ENCODE data around the gene TFF1.

The TFF1 gene

DNA sequence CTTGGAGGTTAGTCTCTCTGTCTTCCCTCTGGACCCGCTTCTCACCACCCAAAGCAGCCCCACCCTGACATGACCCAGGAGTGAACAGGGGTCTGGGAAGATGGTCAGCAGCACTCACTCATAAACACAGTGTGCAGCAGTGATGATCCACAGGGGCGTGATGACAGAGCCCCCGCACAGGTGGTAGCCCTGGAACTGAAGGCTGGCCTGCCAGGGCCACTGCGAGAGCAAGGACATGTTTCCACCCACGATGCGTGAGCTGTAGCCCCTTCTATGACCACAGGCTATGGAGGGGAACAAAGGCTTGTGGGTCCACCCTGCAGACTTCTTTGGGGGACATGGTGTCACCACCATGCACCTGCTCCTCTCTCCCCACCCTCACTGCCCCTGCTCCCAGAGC, 16.6 kb upstream of the TFF1 start:
- no peak for DNase-seq (ENCODE audit: low read depth, low spot score)

GRCh38 chr21:42381347-42381984, 15.1 kb upstream of the TFF1 start:
- DNase-seq (ENCODE audit: low read depth, low spot score), result peak; percentile 34

GRCh38 chr21:42379426-42380215, 13.3 kb upstream of the TFF1 start:
- no peak for DNase-seq (ENCODE audit: low read depth, low spot score)

- no peak for DNase-seq (ENCODE audit: low read depth, low spot score)
Observed at GRCh38 chr21:42378418-42378817, 12.1 kb upstream of the TFF1 start.

GRCh38 chr21:42377951-42378340, 11.6 kb upstream of the TFF1 start:
- no peak for DNase-seq (ENCODE audit: low read depth, low spot score)

DNA sequence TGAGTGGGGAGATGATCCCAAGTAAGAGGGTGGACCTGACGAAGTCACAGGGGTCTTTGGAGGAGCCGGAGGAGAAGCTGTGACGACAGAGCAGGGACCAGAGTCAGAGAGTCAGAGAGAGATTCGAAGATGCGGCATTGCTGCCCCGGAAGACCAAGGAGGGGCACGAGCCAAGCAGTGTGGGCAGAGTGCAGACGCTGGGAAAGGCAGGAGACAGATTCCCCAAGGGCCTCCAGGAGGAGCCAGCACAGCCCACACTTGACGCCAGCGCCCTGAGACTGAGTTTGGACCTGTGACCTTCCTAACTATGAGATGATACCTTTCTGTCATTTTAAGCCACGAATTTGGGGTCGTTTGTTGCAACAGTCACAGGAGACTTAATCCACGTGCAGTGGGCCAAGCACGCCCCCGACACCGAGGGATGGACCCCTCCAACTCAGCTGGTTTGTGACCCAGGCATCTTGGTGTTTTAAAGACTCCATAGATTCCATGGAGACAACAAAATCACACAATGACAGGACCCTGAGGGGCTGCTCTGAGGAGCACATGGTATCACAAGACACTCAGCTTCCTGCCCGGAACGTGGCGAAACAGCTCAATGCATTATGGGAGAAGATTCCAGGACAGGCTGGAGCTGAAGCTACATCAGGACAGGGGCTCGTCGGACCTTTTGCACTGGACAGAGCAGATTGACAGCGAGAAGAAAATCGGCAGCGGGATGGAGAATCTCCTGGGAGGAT, 11.0 kb upstream of the TFF1 start:
- no peak for DNase-seq (ENCODE audit: low read depth, low spot score)

DNA sequence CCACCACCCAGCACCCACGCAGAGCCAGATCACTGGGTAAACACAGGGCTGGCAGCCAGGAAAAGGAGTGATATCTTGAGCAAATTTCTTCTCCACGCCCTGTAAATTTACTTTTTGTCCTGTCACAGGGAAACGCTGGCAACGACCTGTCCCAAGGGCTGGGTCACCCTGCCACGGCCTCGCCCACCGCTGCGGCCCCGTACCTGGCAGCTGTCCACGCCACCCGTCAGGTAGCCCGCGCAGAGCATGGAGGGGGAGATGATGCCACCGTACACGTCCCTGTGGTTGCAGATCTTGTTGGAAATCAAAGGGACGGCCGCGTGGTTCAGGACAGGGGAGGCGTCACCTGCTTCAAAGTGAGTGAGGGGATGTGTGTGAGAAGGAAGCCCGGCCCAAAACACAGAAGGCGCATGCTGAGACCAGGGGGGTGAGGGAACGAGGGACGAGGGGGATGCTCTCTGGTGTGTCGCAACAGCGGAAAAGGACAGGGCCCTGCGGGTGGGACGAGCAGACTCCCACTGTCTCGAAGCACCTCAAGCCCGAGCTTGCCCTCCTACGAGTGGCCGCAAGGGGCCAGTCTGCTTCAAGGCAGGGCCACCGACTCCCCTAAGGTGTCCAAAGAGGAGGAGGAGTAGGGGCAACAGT, 10.1 kb upstream of the TFF1 start:
- no peak for DNase-seq (ENCODE audit: low read depth, low spot score)

DNA sequence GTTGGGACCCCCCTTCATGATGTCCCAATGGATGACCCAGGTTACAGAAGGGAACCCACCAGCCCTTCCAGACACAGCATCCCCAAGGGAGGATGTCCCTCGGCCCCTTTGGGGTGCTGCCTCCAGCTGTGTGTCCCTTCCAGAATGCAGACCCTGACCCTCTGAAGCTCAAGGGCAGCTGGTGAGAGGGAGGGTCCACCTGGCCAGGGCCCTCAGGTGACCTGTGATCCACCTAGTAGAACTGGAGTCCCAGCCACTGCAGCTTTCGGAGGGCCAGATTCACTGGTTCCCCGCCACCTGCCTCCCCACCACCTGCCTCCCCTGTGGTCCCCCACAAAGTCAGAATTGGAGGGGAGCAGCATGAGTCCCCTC, 9.6 kb upstream of the TFF1 start:
- no peak for DNase-seq (ENCODE audit: low read depth, low spot score)

GRCh38 chr21:42375506-42375905, 9.2 kb upstream of the TFF1 start:
- DNase-seq (ENCODE audit: low read depth, low spot score), result no peak

DNA sequence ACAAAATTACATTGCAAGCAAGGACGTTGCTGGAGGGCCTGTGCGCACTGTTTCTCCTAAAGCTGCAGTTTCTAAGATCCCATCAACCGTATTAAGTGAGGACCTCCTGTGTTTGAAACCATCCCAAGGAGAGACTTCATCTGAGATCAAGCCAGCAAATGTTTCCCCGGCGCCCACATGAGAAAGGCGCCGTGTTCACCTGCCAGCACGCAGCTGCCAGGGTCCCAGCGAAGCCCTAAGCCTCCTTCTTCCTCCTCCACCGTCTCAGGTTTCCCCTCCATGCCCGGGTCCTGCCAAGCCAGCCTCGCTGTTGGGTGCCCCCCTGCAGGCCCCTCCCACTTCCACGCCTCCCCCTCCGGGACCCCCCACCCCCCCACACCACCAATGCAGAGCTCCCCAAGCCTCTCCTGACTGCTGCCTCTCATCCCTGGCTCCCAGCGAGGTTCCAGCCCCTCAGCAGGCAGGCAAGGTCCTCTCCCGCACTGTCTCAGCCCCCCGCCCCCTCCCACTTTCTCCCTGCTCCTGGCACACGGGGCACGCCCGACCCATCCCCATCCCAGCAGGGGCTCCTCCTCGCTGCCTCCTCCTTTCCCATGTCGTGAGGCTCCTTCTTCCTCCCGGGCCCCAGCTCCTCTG, 8.6 kb upstream of the TFF1 start:
- DNase-seq (ENCODE audit: low read depth, low spot score), result no peak

GRCh38 chr21:42374457-42374856, 8.1 kb upstream of the TFF1 start:
- DNase-seq (ENCODE audit: low read depth, low spot score), result no peak

DNA sequence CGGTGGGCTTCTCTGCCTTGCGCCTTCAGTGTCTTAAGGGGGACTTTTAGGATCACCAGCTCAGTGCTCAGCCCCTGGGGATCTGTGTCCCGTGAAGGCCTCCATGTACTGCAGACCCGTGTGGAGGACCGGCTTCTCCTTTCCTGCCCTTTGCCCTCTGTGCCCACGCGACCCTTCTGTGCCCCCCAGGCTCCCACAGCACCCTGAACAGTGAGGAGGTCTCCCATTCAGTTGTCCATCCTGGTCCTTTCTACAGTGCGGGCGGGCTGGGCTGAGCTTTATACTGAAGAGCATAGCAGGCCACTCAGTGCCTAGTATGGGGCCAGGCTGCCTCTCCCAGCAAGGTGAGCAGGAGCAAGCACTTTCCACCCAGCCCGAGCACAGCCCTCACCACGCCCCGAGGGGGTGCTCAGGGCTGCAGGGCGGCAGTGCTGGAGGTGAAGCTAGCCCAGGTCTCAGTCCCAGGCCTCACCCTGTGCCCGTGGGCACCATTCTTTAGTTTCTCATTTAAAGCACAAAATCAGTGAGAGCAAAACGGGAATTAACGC, 7.6 kb upstream of the TFF1 start:
- DNase-seq (ENCODE audit: low read depth, low spot score), result no peak

DNA sequence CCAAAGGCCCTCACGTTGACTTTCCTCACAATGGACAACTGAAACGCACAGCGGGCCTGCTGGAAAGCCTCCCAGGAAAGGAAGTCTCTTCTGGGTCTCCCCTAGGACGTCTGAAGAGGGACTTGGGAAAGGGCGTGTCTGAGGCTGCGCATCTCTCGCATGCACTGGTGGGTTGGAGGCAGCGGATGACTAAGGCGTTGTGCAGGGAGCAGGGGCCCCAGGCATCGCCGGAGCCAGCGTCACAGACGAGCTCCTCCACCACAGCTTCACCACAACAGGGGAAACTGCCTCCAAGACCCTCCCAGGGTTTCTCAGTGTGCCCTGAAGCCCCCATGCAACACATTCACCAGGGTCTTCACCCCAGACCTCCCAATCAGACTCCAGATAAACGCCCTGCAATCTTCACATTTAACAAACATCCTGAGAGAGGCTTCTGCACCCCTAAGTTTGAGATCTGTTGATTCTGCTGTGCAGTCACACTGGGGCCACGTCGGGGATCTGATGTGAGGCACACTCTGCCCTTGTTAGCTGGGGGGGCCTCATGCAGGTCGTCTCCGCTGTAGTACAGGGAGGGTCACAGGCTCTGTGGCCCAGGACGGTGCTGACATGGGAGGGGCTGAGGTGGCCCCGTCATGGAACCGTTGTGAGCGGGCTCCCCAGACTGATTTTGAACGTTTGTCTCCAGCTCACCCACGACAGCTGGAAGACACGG, 7.0 kb upstream of the TFF1 start:
- DNase-seq (ENCODE audit: low read depth, low spot score), result no peak

DNA sequence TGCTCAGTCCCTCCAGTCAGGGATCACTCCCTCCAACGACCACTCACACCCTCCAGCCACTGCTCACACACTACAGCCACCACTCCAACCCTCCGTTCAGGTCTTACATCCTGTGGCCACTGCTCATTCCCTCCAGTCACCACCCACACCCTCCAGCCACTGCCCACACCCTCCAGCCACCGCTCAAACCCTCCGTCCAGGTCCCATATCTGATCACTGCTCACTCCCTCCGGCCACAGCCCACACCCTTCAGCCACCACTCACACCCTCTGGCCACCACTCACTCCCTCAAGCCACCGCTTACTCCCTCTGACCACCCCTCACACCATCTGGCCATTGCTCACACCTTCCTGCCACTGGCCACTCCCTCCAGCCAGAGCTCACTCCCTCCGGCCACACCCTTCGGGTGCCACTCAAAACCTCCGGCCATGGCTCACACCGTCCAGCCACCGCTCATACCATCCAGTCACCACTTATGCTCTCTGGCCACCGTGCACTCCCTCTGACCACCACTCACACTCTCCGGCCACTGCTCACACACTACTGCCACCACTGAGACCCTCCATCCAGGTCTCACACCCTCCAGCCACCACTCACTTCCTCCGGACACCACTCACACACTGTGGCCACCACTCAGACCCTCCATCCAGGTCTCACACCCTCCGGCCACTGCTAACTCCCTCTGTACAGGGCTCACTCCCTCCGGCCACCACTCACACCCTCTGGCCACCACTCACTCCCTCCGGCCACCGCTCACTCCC, 4.7 kb upstream of the TFF1 start:
- DNase-seq (ENCODE audit: low read depth, low spot score), result no peak

DNA sequence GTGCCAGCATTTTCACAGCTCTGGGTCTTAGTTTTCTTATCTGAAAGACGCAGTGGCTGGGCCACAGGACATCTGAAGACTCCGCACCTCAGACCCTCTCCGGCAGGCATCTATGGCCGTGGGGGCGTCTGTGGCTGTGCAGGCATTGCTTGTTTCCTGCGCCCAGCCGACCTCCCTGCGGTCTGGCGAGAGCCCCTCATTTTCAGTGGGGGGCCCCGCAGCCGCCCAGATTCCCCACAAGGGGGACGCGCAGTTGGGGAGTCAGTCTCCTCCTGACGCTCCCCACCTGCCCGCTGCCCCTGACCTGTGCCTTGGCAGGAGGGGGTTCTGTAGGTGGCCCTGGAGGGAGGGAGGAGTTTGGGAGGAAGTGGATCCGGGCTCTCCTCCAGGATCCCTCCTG, 3.5 kb upstream of the TFF1 start:
- DNase-seq (ENCODE audit: low read depth, low spot score), result no peak

DNA sequence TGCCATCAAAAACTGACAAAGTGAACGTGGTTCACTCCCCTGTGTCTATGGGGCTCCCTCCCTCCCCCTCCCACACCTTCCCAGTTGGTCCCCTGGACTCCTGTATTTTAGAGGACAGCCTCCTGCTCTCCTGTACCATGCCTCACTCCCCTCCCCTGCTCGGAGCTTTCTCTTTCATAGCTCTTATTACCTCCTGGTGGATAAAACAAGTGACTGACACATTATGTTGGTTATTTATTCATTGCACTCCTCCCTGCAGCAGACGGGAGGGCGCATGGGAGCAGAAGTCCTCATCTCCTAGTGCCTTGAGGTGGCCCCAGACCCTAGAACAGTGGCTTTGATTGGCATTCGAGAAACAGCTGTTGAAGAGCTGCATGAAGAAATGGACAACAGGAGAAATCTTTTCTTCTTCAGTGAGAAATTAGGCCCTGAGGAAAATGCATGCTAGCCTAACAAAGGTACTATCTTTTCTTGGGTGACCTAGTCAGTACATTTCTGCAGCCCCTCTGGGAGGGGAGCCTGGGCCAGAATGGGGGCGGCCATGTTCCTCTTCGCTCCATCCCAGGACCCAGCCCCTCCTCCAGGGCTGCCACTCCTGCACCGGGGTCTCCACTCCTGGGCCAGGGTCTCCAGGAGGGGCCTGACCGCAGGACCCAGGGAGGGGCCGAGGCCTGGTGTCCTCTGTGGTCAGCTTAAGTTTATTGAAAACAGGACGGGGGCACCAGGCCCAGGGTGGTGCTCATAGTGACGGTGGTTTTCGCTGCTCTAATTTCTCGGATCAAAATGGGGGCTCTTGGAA, 1.2 kb upstream of the TFF1 start:
- DNase-seq (ENCODE audit: low read depth, low spot score), result no peak

DNA sequence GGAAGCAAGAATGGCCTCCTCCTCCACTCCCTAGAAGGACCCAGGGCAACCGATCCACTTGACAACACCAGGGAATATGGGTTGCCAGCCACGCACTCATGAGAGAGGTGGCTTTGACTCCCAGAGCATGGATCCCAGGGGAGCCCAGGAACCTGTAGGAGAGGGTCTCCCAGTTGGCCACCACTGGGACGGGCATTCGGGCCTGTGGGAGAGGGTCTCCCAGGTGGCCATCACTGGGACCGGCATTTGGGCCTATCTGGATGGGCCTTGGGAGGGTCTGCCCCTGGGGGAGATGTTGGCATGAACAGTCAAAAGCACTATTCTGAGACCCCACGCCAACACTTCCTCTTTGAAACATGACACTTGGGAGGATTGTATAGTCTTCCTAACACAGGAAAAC, 565 bp downstream of the TFF1 start:
- no peak for DNase-seq (ENCODE audit: low read depth, low spot score)

DNA sequence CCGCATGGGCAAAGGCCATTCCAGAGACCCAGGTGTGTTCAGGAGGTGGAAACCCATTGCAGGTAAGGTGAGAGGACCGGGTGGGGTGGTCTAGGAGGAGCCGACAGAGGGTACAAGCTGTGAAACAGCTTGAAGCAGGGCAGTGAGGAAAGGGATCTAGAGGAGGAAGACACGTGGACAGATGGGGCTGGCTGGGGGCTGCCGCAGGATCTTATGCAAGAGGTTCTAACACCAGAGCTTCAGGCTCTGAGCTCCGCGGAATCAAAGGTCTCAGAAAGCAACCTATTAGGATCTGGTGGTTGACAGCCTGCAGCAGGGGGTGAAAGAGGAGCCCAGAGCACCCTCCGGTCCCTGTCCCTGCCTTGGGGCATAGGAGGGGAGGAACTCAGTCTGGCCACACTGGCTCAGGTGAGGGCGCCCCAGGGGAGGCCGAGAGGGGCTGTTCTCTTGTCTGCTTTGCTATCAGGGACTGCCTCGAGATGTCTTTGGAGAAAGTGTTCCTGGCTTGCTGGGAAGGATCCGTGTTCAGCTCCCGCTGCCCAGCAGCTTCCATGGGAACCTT, 1.9 kb downstream of the TFF1 start:
- no peak for DNase-seq (ENCODE audit: low read depth, low spot score)

DNA sequence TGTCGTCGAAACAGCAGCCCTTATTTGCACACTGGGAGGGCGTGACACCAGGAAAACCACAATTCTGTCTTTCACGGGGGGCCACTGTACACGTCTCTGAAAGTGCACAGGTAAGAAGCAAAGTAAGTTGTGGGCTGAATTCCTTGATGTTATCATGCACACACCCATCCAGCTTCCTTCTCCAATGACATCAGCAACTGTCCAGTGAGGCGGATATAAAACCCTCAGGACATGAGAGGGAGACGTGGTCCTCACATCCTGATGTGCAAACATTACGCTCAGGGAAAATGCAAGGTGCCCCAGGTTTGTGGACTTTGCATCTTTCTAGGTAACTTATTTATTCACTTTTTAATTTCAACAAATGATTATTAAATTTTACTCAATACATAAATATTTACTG, 3.0 kb downstream of the TFF1 start:
- no peak for DNase-seq (ENCODE audit: low read depth, low spot score)
